K562 (cell line): Measurements from ENCODE around the gene RITA1. TPM values are rescaled to one million over a fixed set of nuclear protein-coding genes. Genes with fewer than 3 reads are reported as not detected.

Experiments
- ATAC-seq: fragments of 200-7000 bp; cut with Tn5 transposase; 3 replicates; pipeline ENCODE4 v1.9.1; 2020; ENCODE audit warnings: moderate library complexity
- BruUV-seq: library from RNA; stranded (reverse); fragments of 400-500 nt; replicated peaks from 2 replicates; lab custom pipeline; 2021; lab: Mats Ljungman, UMichigan
- CTCF ChIA-PET: fragments of 300-600 bp; formaldehyde crosslinking; extraction: SDS; loops from one replicate; lab custom pipeline; 2021; ENCODE audit warnings: low intra/inter-chr PET ratio; lab: Yijun Ruan, JAX
- POLR2A ChIA-PET: fragments of 300-600, 350-650 bp; sonication (Branson Sonifier 250); formaldehyde crosslinking; extraction: SDS; loops from one replicate; lab custom pipeline; 2021; ENCODE audit warnings: antibody characterized with exemption, inconsistent platforms; lab: Yijun Ruan, JAX
- DNase-seq, 4 experiments: peaks; one replicate each; pipeline versions ENCODE4 v3.0.0 to v3.0.0-alpha.2; 2011 to 2018; ENCODE audit warnings: low spot score in 3 of 4, mixed read lengths in 3 of 4; ENCODE audit errors: extremely low read depth in 1 of 4
- FAIRE-seq: peaks from 2 replicates; lab custom pipeline; 2011; peaks lifted over from hg19 to GRCh38; lab: Jason Lieb, UNC
- H2AFZ ChIP-seq: 2 replicates; pipeline ENCODE4 v1.6.0; 2011; ENCODE audit warnings: low read depth, low read length, control low read depth, inconsistent platforms
- H3K27ac ChIP-seq: fragments of 200-600 bp; 3 replicates; pipeline ENCODE4 v1.8.0; 2011; ENCODE audit warnings: low read depth, mild to moderate bottlenecking, control low read depth, inconsistent platforms, low read length, moderate library complexity, mixed read lengths; ENCODE audit errors: extremely low read depth
- H3K27me3 ChIP-seq, 2 experiments: fragments of 300-600 bp in 1 of 2; 2 replicates in 1 of 2; 3 replicates in 1 of 2; pipeline versions ENCODE4 v1.6.0 to v1.8.0; 2011; ENCODE audit warnings: inconsistent platforms in 2 of 2, low read length in 2 of 2, mild to moderate bottlenecking in 1 of 2, mixed read lengths in 1 of 2, moderate library complexity in 1 of 2; ENCODE audit not compliant: control insufficient read depth in 2 of 2, insufficient read depth in 2 of 2
- H3K36me3 ChIP-seq: fragments of 300-600 bp; 3 replicates; pipeline ENCODE4 v1.8.0; 2011; ENCODE audit warnings: mild to moderate bottlenecking, low read length, inconsistent platforms; ENCODE audit not compliant: control insufficient read depth, insufficient read depth
- H3K4me1 ChIP-seq, 2 experiments: fragments of 200-600 bp in 1 of 2; replicated peaks in 1 of 2; 2 replicates in 1 of 2; 3 replicates in 1 of 2; pipeline versions ENCODE4 v1.5.1 to v1.8.0; 2011; ENCODE audit warnings: inconsistent platforms in 2 of 2, low read length in 2 of 2, mild to moderate bottlenecking in 1 of 2, mixed read lengths in 1 of 2, moderate library complexity in 1 of 2; ENCODE audit not compliant: control insufficient read depth in 2 of 2, insufficient read depth in 2 of 2
- H3K4me2 ChIP-seq: 2 replicates; pipeline ENCODE4 v1.6.1; 2011; ENCODE audit warnings: low read length, control low read depth, inconsistent platforms, mixed read lengths; ENCODE audit not compliant: insufficient read depth
- H3K4me3 ChIP-seq: fragments of 200-600 bp; sonication (generic), shearing (Covaris generic); 2 replicates; pipeline ENCODE4 v1.5.1; 2016; ENCODE audit warnings: control low read depth, inconsistent platforms
- H3K79me2 ChIP-seq: fragments of 200-600 bp; 3 replicates; pipeline ENCODE4 v1.8.0; 2011; ENCODE audit warnings: low read length, inconsistent platforms; ENCODE audit not compliant: control insufficient read depth, insufficient read depth
- H3K9ac ChIP-seq, 2 experiments: 2 replicates each; pipeline versions ENCODE4 v1.6.0 to v1.6.1; 2011; ENCODE audit warnings: low read depth in 2 of 2, low read length in 2 of 2, control low read depth in 1 of 2, inconsistent platforms in 1 of 2, mild to moderate bottlenecking in 1 of 2, mixed read lengths in 1 of 2; ENCODE audit not compliant: insufficient read depth in 1 of 2
- H3K9me1 ChIP-seq: one replicate; pipeline ENCODE4 v1.6.0; 2011; ENCODE audit warnings: inconsistent platforms, mild to moderate bottlenecking, low read length, moderate library complexity; ENCODE audit not compliant: control insufficient read depth, insufficient read depth
- H3K9me3 ChIP-seq: replicated peaks from 2 replicates; pipeline ENCODE4 v1.5.1; 2011; ENCODE audit warnings: low read depth, low read length, inconsistent platforms; ENCODE audit not compliant: control insufficient read depth, insufficient read depth
- H4K20me1 ChIP-seq: replicated peaks from 2 replicates; pipeline ENCODE4 v1.6.1; 2011; ENCODE audit warnings: low read length, inconsistent platforms, mixed read lengths; ENCODE audit not compliant: control insufficient read depth, insufficient read depth
- FOXK2 ChIP-seq, 2 experiments: fragments of 450-650 bp; IDR thresholded peaks in 1 of 2; conservative IDR thresholded peaks in 1 of 2; 2 replicates each; pipeline ENCODE4 v1.6.1; 2016; ENCODE audit warnings: low read depth in 2 of 2, mild to moderate bottlenecking in 1 of 2
- HDAC1 ChIP-seq, 2 experiments: fragments of 450-650 bp; IDR thresholded peaks; 2 replicates each; pipeline ENCODE4 v1.6.1; 2016 to 2017; ENCODE audit warnings: inconsistent platforms in 1 of 2, mild to moderate bottlenecking in 1 of 2, moderate library complexity in 1 of 2
- HDAC2 ChIP-seq: fragments of 450-650 bp; IDR thresholded peaks from 2 replicates; pipeline ENCODE4 v1.6.1; 2016; ENCODE audit warnings: mild to moderate bottlenecking
- MEIS2 ChIP-seq: fragments of 450-650 bp; IDR thresholded peaks from 2 replicates; pipeline ENCODE4 v1.6.1; 2014; ENCODE audit warnings: mild to moderate bottlenecking; ENCODE audit not compliant: partially characterized antibody
- MXI1 ChIP-seq: IDR thresholded peaks from 2 replicates; pipeline ENCODE4 v1.6.1; 2011; ENCODE audit warnings: low read depth, mild to moderate bottlenecking, improper control_type of control experiment, low read length
- NFE2 ChIP-seq: IDR thresholded peaks from 2 replicates; pipeline ENCODE4 v1.6.1; 2014; ENCODE audit warnings: antibody characterized with exemption, low read depth
- NFE2L1 ChIP-seq: fragments of 450-650 bp; IDR thresholded peaks from 2 replicates; pipeline ENCODE4 v1.6.1; 2016; ENCODE audit warnings: missing genetic modification characterization, low read depth, mild to moderate bottlenecking, missing compliant biosample characterization, moderate library complexity, borderline replicate concordance
- RFX1 ChIP-seq: fragments of 450-650 bp; IDR thresholded peaks from 2 replicates; pipeline ENCODE4 v1.6.1; 2016; ENCODE audit warnings: mild to moderate bottlenecking, moderate library complexity
- ZNF445 ChIP-seq: fragments of 250-450 bp; sonication (Bioruptor Pico); IDR thresholded peaks from 2 replicates; pipeline ENCODE4 v1.4.0; 2020; ENCODE audit warnings: low read depth, mild to moderate bottlenecking, moderate library complexity
- WGBS: fragments of 100-300 bp; shearing (Covaris generic); methylation state at CpG from one replicate; pipeline ENCODE4 v1.1.6; 2016; ENCODE audit warnings: low coverage, mixed read lengths; ENCODE audit not compliant: insufficient coverage; ENCODE audit errors: missing lambda C conversion rate; 5-methylcytosine and 5-hydroxymethylcytosine counted together
- in situ Hi-C: fragments of 300-500 bp; cut with MboI; formaldehyde crosslinking; loops from 4 replicates; pipeline ENCODE4 v1.15.0; 2018; ENCODE audit warnings: inconsistent platforms, mixed read lengths
- intact Hi-C: fragments of 100-400 bp; cut with micrococcal nuclease; formaldehyde crosslinking; loops from 2 replicates; pipeline ENCODE4 v1.14.2; 2022
- polyA plus RNA-seq, 8 experiments: library from polyadenylated mRNA; depleted of rRNA in 4 of 8; stranded (reverse) in 5 of 8; unstranded in 3 of 8; fragments of >200 nt; fragmentation: Nextera tagmentation in 2 of 8; fragmentation: Illumina TruSeq in 1 of 8; extraction: Ambion mirVana in 2 of 8; extraction: Trizol in 1 of 8; gene quantifications; 2 replicates each; pipeline versions ENCODE4 v1.2.1 to v1.2.3, GENCODE V29; 2011 to 2014; ENCODE audit warnings: inconsistent platforms in 1 of 8, missing spikeins in 1 of 8
- total RNA-seq, 7 experiments: library from RNA; depleted of rRNA in 6 of 7; stranded (reverse); fragments of >200 nt in 6 of 7; fragmentation: Illumina TruSeq in 2 of 7; extraction: Trizol in 2 of 7; gene quantifications; 2 replicates each; pipeline versions ENCODE4 v1.2.1 to v1.2.3, GENCODE V29; 2011 to 2021; ENCODE audit warnings: low replicate concordance in 1 of 7
- TF ChIP-seq, protein P1 (sequence below): sonication (generic); formaldehyde crosslinking; IDR thresholded peaks from 2 replicates; pipeline ENCODE4 v1.8.0; 2022; ENCODE audit warnings: mild to moderate bottlenecking, missing genetic modification reagents
- TF ChIP-seq, protein P2 (sequence below): conservative IDR thresholded peaks from 2 replicates; pipeline ENCODE4 v1.6.1; 2011; ENCODE audit warnings: low read depth, mild to moderate bottlenecking, low read length; ENCODE audit not compliant: control insufficient read depth

The RITA1 gene
- total and polyA plus RNA-seq, 9 of the 15 experiments (the other 6 are each of a cell fraction or from before 2014, with no cell fraction given), result 2.8 to 40.4 (median 18.0) TPM

DNA sequence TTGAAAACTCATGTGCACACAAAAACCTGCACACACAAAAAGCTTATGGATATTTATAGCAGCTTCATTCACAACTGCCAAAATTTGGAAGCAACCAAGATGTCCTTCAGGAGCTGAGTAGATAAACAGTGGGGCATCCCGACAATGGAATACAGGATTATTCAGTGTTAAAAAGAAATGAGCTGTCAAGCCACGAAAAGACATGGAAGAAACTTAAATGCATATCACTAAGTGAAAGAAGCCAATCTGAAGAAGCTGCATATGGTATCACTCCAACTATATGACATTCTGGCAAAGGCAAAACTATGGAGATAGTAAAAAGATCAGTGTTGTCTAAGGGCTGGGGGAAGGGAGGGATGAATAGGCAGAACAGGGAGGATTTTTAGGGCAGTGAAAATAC lies 30.5 kb downstream of the RITA1 start:
- no peak overlapping the region for H3K4me2 ChIP-seq
- H3K36me3 ChIP-seq, result no peaks in the 10 kb centered on the region
- no peaks in the 10 kb centered on the region for H3K9me3 ChIP-seq
- ATAC-seq (no peak), FAIRE-seq (no peak)
- TF ChIP-seq NFE2, result 0 out of 2 replicates have a peak, but pooled peaks have one; percentile 10
- TF ChIP-seq, protein P1, sequence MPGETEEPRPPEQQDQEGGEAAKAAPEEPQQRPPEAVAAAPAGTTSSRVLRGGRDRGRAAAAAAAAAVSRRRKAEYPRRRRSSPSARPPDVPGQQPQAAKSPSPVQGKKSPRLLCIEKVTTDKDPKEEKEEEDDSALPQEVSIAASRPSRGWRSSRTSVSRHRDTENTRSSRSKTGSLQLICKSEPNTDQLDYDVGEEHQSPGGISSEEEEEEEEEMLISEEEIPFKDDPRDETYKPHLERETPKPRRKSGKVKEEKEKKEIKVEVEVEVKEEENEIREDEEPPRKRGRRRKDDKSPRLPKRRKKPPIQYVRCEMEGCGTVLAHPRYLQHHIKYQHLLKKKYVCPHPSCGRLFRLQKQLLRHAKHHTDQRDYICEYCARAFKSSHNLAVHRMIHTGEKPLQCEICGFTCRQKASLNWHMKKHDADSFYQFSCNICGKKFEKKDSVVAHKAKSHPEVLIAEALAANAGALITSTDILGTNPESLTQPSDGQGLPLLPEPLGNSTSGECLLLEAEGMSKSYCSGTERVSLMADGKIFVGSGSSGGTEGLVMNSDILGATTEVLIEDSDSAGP (CRISPR knock-in tag), result no peak
- TF ChIP-seq, all 486 proteins: peak for 1
- DNase-seq, result no peak
- ChIA-PET POLR2A (interaction anchor here (1.1 kb wide), 1 partner anchor 557 kb away, joined by 3 read pairs; no protein-coding TSS in a partner anchor), CTCF (no interaction called here)
- Histone ChIP-seq H3K4me1 (peaks cover 3 to 6% of the 10 kb centered on the region in 2 experiments; a peak in 3 of 5 replicates), H3K9me1 (no peaks in the 10 kb centered on the region), H3K4me3 (no peak overlapping the region), H2AFZ (no peak overlapping the region), H3K9ac (no peak overlapping the region), H4K20me1 (no peaks in the 10 kb centered on the region), H3K79me2 (no peaks in the 10 kb centered on the region), H3K27ac (no peak overlapping the region), H3K27me3 (no peaks in the 10 kb centered on the region; a peak in 1 of 5 replicates)
- WGBS, result 2% methylated on average over 2 of the region's 2 CpGs
- in situ Hi-C loops (no loop called here), intact Hi-C loops (no loop called here)
- BruUV-seq, result no TSS peak

DNA sequence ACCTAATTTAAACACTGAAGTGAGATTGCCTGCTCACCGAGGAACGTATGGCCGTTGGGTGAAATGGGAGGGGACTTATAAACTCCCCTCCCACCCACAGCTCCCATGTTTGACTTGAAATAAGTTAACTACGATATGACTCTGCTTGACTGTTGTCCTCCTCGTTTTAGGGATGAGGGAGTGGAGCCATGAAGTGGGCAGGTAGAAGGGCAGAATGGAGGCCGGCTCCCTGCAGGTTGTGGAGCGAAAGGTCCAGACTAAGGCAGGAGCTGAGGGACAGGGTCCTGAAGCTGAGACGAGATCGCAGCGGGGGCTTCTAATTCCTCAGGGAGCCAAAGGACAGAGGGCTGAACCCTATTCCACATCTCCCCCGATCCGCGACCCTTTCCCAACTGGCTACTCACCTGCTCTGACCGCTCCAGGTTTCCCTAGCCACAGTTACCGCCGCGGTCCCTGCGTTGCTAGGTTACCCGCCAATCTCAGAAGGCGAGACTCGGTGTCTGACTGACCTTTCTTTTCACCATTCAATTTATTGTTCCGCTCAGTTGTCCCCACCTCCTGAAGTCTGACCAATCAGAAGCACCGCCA lies 35.2 kb downstream of the RITA1 start:
- no TSS peak for BruUV-seq
- FAIRE-seq, result no peak
- CTCF ChIA-PET, result no interaction called here
- no peak for TF ChIP-seq FOXK2 (conservative IDR thresholded peaks at IDR 0.05 in 1 of 2, IDR thresholded peaks at IDR 0.05 in 1 of 2; ENCODE audit: low read depth in 2 of 2)
- TF ChIP-seq HDAC2, result peak; percentile 55; the same call in 1 of the 2 replicates
- TF ChIP-seq MXI1, result no peak; the same call in 1 of the 2 replicates
- TF ChIP-seq, protein P2, sequence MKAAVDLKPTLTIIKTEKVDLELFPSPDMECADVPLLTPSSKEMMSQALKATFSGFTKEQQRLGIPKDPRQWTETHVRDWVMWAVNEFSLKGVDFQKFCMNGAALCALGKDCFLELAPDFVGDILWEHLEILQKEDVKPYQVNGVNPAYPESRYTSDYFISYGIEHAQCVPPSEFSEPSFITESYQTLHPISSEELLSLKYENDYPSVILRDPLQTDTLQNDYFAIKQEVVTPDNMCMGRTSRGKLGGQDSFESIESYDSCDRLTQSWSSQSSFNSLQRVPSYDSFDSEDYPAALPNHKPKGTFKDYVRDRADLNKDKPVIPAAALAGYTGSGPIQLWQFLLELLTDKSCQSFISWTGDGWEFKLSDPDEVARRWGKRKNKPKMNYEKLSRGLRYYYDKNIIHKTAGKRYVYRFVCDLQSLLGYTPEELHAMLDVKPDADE, result 0 out of 2 replicates have a peak, but pooled peaks have one; percentile 19
- TF ChIP-seq NFE2L1 (tag), result no peak
- peak; percentile 99 for TF ChIP-seq RFX1
- peak; percentile 39 for TF ChIP-seq MEIS2
- TF ChIP-seq ZNF445 (CRISPR knock-in tag), result no peak
- peak in 1 of 2 experiments; percentile 57; a peak in 1 of 4 replicates for TF ChIP-seq HDAC1 (IDR thresholded peaks at IDR 0.05)

More for the DNA sequence above, 35.2 kb downstream of the RITA1 start:
- Histone ChIP-seq H3K9ac (peak overlapping the region; percentile 17 to 70; a peak in 2 of 4 replicates), H4K20me1 (no peaks in the 10 kb centered on the region), H3K9me3 (no peaks in the 10 kb centered on the region), H2AFZ (peak overlapping the region; percentile 92), H3K27me3 (no peaks in the 10 kb centered on the region), H3K27ac (no peak overlapping the region; the same call in 2 of the 3 replicates), H3K4me3 (peak overlapping the region; percentile 45), H3K36me3 (no peaks in the 10 kb centered on the region), H3K4me2 (peak overlapping the region; percentile 96), H3K4me1 (peaks cover 16 to 23% of the 10 kb centered on the region in 2 experiments), H3K79me2 (peaks cover 19% of the 10 kb centered on the region), H3K9me1 (no peaks in the 10 kb centered on the region)
- intact Hi-C loops (no loop called here), in situ Hi-C loops (no loop called here)
- no peak for DNase-seq
- POLR2A ChIA-PET, result interaction anchor here (0.9 to 3.0 kb wide), 8 partner anchors 9 to 125 kb away, joined by 3 to 30 read pairs (median 4); no protein-coding TSS in a partner anchor
- WGBS, result 1% methylated on average over 22 of the region's 23 CpGs
- ATAC-seq, result no peak
